IMR-90 (cell line): ENCODE data around the gene MTMR2. TPM values are rescaled to one million over a fixed set of nuclear protein-coding genes. Genes with fewer than 3 reads are reported as not detected.

Source experiments
- ATAC-seq: fragments of 200-7000 bp; cut with Tn5 transposase; 2 replicates; pipeline ENCODE4 v1.9.1; 2020; ENCODE audit warnings: low read depth, mild to moderate bottlenecking, moderate library complexity
- BruUV-seq: library from RNA; stranded (reverse); fragments of 400-500 nt; replicated peaks from 2 replicates; lab custom pipeline; 2021; lab: Mats Ljungman, UMichigan
- CTCF ChIA-PET: fragments of 300-600 bp; formaldehyde crosslinking; extraction: SDS; loops from one replicate; lab custom pipeline; 2021; ENCODE audit warnings: antibody characterized with exemption; lab: Yijun Ruan, JAX
- POLR2A ChIA-PET: fragments of 300-600 bp; sonication (Branson Sonifier 250); formaldehyde crosslinking; loops from one replicate; lab custom pipeline; 2022; ENCODE audit warnings: antibody characterized with exemption; ENCODE audit not compliant: unreplicated experiment; lab: Charles Lee
- DNase-seq: peaks from one replicate; pipeline ENCODE4 v3.0.0; 2013
- H2AFZ ChIP-seq: replicated peaks from 2 replicates; pipeline ENCODE3; 2013; ENCODE audit warnings: low read length, mild to moderate bottlenecking; ENCODE audit not compliant: poor library complexity
- H2AK5ac ChIP-seq: 2 replicates; pipeline ENCODE4 v1.6.1; 2013; ENCODE audit warnings: low read depth, low read length, inconsistent platforms
- H2AK9ac ChIP-seq: replicated peaks from 2 replicates; pipeline ENCODE3; 2013; ENCODE audit warnings: mild to moderate bottlenecking, low read depth, low read length, moderate library complexity; ENCODE audit not compliant: poor library complexity
- H2BK120ac ChIP-seq: 2 replicates; pipeline ENCODE4 v1.6.1; 2013; ENCODE audit warnings: low read depth, low read length, inconsistent platforms
- H2BK15ac ChIP-seq: 3 replicates; pipeline ENCODE4 v1.6.1; 2013; ENCODE audit warnings: low read depth, low read length, inconsistent platforms
- H2BK20ac ChIP-seq: 2 replicates; pipeline ENCODE4 v1.6.1; 2013; ENCODE audit warnings: low read depth, mild to moderate bottlenecking, inconsistent platforms, low read length, moderate library complexity
- H2BK5ac ChIP-seq: 2 replicates; pipeline ENCODE4 v1.6.1; 2013; ENCODE audit warnings: mild to moderate bottlenecking, low read depth, low read length, inconsistent platforms; ENCODE audit not compliant: poor library complexity, severe bottlenecking
- H3K14ac ChIP-seq: replicated peaks from 2 replicates; pipeline ENCODE4 v1.6.1; 2013; ENCODE audit warnings: low read depth, low read length, inconsistent platforms
- H3K18ac ChIP-seq: 2 replicates; pipeline ENCODE4 v1.6.1; 2013; ENCODE audit warnings: low read depth, low read length, control low read depth
- H3K23ac ChIP-seq: 2 replicates; pipeline ENCODE4 v1.6.1; 2013; ENCODE audit warnings: low read depth, low read length, inconsistent platforms
- H3K27ac ChIP-seq: 2 replicates; pipeline ENCODE4 v1.5.1; 2013; ENCODE audit warnings: mild to moderate bottlenecking, control low read depth, low read length; ENCODE audit not compliant: insufficient read depth
- H3K27me3 ChIP-seq: 2 replicates; pipeline ENCODE4 v1.6.1; 2013; ENCODE audit warnings: low read length; ENCODE audit not compliant: control insufficient read depth, insufficient read depth
- H3K36me3 ChIP-seq: 2 replicates; pipeline ENCODE4 v1.6.1; 2013; ENCODE audit warnings: low read length, mixed read lengths; ENCODE audit not compliant: control insufficient read depth, insufficient read depth
- H3K4ac ChIP-seq: 2 replicates; pipeline ENCODE4 v1.6.1; 2013; ENCODE audit warnings: low read depth, low read length, inconsistent platforms
- H3K4me1 ChIP-seq: 2 replicates; pipeline ENCODE4 v1.6.1; 2013; ENCODE audit warnings: low read length, mixed read lengths; ENCODE audit not compliant: control insufficient read depth, insufficient read depth
- H3K4me2 ChIP-seq: 2 replicates; pipeline ENCODE4 v1.6.1; 2013; ENCODE audit warnings: low read depth, mild to moderate bottlenecking, control low read depth, low read length, moderate library complexity
- H3K4me3 ChIP-seq: 2 replicates; pipeline ENCODE4 v1.5.1; 2013; ENCODE audit warnings: low read depth, mild to moderate bottlenecking, control low read depth, low read length, moderate library complexity; ENCODE audit not compliant: insufficient read depth
- H3K56ac ChIP-seq: 2 replicates; pipeline ENCODE4 v1.6.1; 2013; ENCODE audit warnings: low read length, inconsistent platforms; ENCODE audit not compliant: insufficient read depth; ENCODE audit errors: extremely low read depth
- H3K79me1 ChIP-seq, 2 experiments: 2 replicates each; pipeline ENCODE4 v1.6.1; 2013; ENCODE audit warnings: low read length in 2 of 2, inconsistent platforms in 1 of 2, low read depth in 1 of 2
- H3K9ac ChIP-seq: 2 replicates; pipeline ENCODE4 v1.6.1; 2013; ENCODE audit warnings: low read depth, low read length, control low read depth
- H3K9me1 ChIP-seq: 2 replicates; pipeline ENCODE4 v1.6.1; 2013; ENCODE audit warnings: low read length, inconsistent platforms; ENCODE audit not compliant: insufficient read depth
- H3K9me3 ChIP-seq: 2 replicates; pipeline ENCODE4 v1.6.1; 2013; ENCODE audit warnings: low read length; ENCODE audit not compliant: control insufficient read depth, insufficient read depth
- H4K20me1 ChIP-seq: 2 replicates; pipeline ENCODE4 v1.6.1; 2013; ENCODE audit warnings: low read length, inconsistent platforms; ENCODE audit not compliant: insufficient read depth
- H4K5ac ChIP-seq: 2 replicates; pipeline ENCODE4 v1.6.1; 2013; ENCODE audit warnings: mild to moderate bottlenecking, low read depth, low read length, control low read depth
- H4K8ac ChIP-seq, 2 experiments: 2 replicates each; pipeline ENCODE4 v1.6.1; 2013; ENCODE audit warnings: low read depth in 2 of 2, low read length in 2 of 2, control low read depth in 1 of 2, inconsistent platforms in 1 of 2
- H4K91ac ChIP-seq: 2 replicates; pipeline ENCODE4 v1.6.1; 2013; ENCODE audit warnings: low read depth, low read length, inconsistent platforms; ENCODE audit not compliant: insufficient read depth
- CHD1 ChIP-seq: IDR thresholded peaks from 2 replicates; pipeline ENCODE4 v1.6.1; 2012; ENCODE audit warnings: low read depth, low read length, improper control_type of control experiment
- FOS ChIP-seq: fragments of 150-350 bp; IDR thresholded peaks from 2 replicates; pipeline ENCODE4 v1.6.1; 2016; ENCODE audit warnings: low read depth, low read length
- MAZ ChIP-seq: IDR thresholded peaks from 2 replicates; pipeline ENCODE4 v1.6.1; 2012; ENCODE audit warnings: low read depth, mild to moderate bottlenecking, low read length, improper control_type of control experiment, moderate library complexity, borderline replicate concordance
- MXI1 ChIP-seq: IDR thresholded peaks from 2 replicates; pipeline ENCODE4 v1.6.1; 2012; ENCODE audit warnings: low read depth, mild to moderate bottlenecking, low read length, moderate library complexity, borderline replicate concordance
- RCOR1 ChIP-seq: IDR thresholded peaks from 2 replicates; pipeline ENCODE4 v1.6.1; 2012; ENCODE audit warnings: mild to moderate bottlenecking, low read length, improper control_type of control experiment; ENCODE audit not compliant: insufficient replicate concordance
- RFX5 ChIP-seq: IDR thresholded peaks from 2 replicates; pipeline ENCODE4 v1.8.0; 2012; ENCODE audit warnings: low read depth, mild to moderate bottlenecking, low read length, moderate library complexity
- SMC3 ChIP-seq: fragments of 150-350 bp; IDR thresholded peaks from 2 replicates; pipeline ENCODE4 v1.6.1; 2016; ENCODE audit warnings: low read depth, mild to moderate bottlenecking, antibody characterized with exemption, low read length, moderate library complexity
- WGBS, 2 experiments: methylation state at CpG; one replicate each; pipeline versions ENCODE4 v1.1.5 to v1.1.7; 2013; ENCODE audit warnings: missing lambda C conversion rate in 2 of 2; ENCODE audit not compliant: insufficient read length in 1 of 2; ENCODE audit errors: extremely low coverage in 2 of 2; 5-methylcytosine and 5-hydroxymethylcytosine counted together
- dilution Hi-C: fragments of 300-500 bp; cut with HindIII; formaldehyde crosslinking; loops from one replicate; pipeline ENCODE4 v1.14.3; 2018; ENCODE audit warnings: low sequenced_read_pairs; ENCODE audit not compliant: unreplicated experiment
- in situ Hi-C: fragments of 300-500 bp; cut with MboI; formaldehyde crosslinking; loops from 3 replicates; pipeline ENCODE4 v1.14.3; 2019; ENCODE audit warnings: low sequenced_read_pairs, inconsistent platforms, mixed read lengths
- intact Hi-C: fragments of 100-400 bp; cut with micrococcal nuclease; formaldehyde crosslinking; loops from 2 replicates; pipeline ENCODE4 v1.10.0; 2022
- polyA plus RNA-seq, 3 experiments: library from polyadenylated mRNA; depleted of rRNA; stranded (reverse); fragments of >200 nt; gene quantifications; 2 replicates each; pipeline ENCODE4 v1.2.3, GENCODE V29; 2012; ENCODE audit warnings: low replicate concordance in 1 of 3
- total RNA-seq: library from RNA; depleted of rRNA; stranded (reverse); fragments of >200 nt; gene quantifications from 2 replicates; pipeline ENCODE4 v1.2.3, GENCODE V29; 2012
- TF ChIP-seq, protein P1 (sequence below): fragments of 150-350 bp; IDR thresholded peaks from 2 replicates; pipeline ENCODE4 v1.6.1; 2016; ENCODE audit warnings: low read depth, mild to moderate bottlenecking, low read length, moderate library complexity, borderline replicate concordance

MTMR2 gene
- total and polyA plus RNA-seq, 2 of the 4 experiments (the other 2 are of a cell fraction) = 16.6 to 30.6 TPM

DNA sequence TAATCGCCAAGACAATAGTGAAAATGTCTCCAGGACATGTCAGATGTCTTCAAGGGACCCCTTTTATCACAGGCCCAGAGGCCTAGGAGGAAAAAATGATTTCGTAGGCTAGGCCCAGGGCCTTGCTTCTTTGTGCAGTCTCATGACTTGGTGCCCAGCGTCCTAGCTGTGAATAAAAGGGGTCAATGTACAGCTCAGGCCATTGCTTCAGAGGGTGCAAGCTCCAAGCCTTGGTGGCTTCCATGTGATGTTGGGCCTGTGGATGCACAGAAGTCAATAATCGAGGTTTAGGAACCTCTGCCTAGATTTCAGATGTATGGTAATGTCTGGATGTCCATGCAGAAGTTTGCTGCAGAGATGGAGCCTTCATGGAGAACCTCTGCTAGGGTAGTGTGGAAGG is 20.7 kb upstream of the MTMR2 start:
- Histone ChIP-seq H4K20me1 (no peaks in the 10 kb centered on the region), H3K4ac (no peak overlapping the region), H3K79me1 (no peaks in the 10 kb centered on the region), H4K8ac (no peak overlapping the region), H3K56ac (no peak overlapping the region), H3K4me3 (no peak overlapping the region), H2BK15ac (no peak overlapping the region), H3K9me3 (peaks cover 9% of the 10 kb centered on the region), H3K23ac (no peak overlapping the region), H2AK5ac (no peak overlapping the region), H3K9me1 (no peaks in the 10 kb centered on the region), H3K27me3 (no peaks in the 10 kb centered on the region), H3K36me3 (no peaks in the 10 kb centered on the region), H3K27ac (no peak overlapping the region), H4K5ac (no peak overlapping the region), H2AK9ac (no peak overlapping the region), H3K9ac (no peak overlapping the region), H3K18ac (no peak overlapping the region), H2AFZ (no peak overlapping the region), H3K4me1 (no peaks in the 10 kb centered on the region), H2BK5ac (no peak overlapping the region), H2BK20ac (no peak overlapping the region), H3K4me2 (no peak overlapping the region), H4K91ac (no peak overlapping the region), H2BK120ac (no peak overlapping the region), H3K14ac (no peak overlapping the region)
- TF ChIP-seq CHD1 (no peak), SMC3 (no peak), RFX5 (no peak), MAZ (no peak), FOS (no peak), RCOR1 (no peak), MXI1 (no peak)
- TF ChIP-seq, protein P1, sequence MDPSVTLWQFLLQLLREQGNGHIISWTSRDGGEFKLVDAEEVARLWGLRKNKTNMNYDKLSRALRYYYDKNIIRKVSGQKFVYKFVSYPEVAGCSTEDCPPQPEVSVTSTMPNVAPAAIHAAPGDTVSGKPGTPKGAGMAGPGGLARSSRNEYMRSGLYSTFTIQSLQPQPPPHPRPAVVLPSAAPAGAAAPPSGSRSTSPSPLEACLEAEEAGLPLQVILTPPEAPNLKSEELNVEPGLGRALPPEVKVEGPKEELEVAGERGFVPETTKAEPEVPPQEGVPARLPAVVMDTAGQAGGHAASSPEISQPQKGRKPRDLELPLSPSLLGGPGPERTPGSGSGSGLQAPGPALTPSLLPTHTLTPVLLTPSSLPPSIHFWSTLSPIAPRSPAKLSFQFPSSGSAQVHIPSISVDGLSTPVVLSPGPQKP = no peak
- WGBS, 2 experiments = 47% methylated on average over 3 of the region's 4 CpGs; no CpG with 5 or more reads in 1 of the 2 experiments
- dilution Hi-C loops = no loop called here
- POLR2A ChIA-PET = no interaction called here
- DNase-seq = no peak
- in situ Hi-C loops = no loop called here
- BruUV-seq = no TSS peak
- ATAC-seq = no peak
- CTCF ChIA-PET = no interaction called here
- intact Hi-C loops = no loop called here
